Neuron (in vitro differentiated cells): ENCODE measurements around the gene ABCA2.
A peak's percentile ranks its signal among the peaks of the same experiment; 100 is the strongest.

ENCODE experiments used
- H2AFZ ChIP-seq: one replicate; pipeline ENCODE4 v1.6.1; 2013; ENCODE audit warnings: low read depth, mild to moderate bottlenecking, inconsistent platforms, low read length, moderate library complexity
- H3K27me3 ChIP-seq: one replicate; pipeline ENCODE4 v1.6.1; 2013; ENCODE audit warnings: low read length; ENCODE audit not compliant: insufficient read depth
- H3K36me3 ChIP-seq: one replicate; pipeline ENCODE4 v1.6.1; 2013; ENCODE audit warnings: low read length; ENCODE audit not compliant: insufficient read depth
- H3K4me1 ChIP-seq: one replicate; pipeline ENCODE4 v1.6.1; 2013; ENCODE audit warnings: low read length; ENCODE audit not compliant: insufficient read depth
- H3K4me3 ChIP-seq: 2 replicates; pipeline ENCODE4 v1.5.1; 2013; ENCODE audit warnings: mild to moderate bottlenecking, low read length, moderate library complexity
- H3K9me3 ChIP-seq: one replicate; pipeline ENCODE4 v1.6.1; 2013; ENCODE audit warnings: low read length

The ABCA2 gene

DNA sequence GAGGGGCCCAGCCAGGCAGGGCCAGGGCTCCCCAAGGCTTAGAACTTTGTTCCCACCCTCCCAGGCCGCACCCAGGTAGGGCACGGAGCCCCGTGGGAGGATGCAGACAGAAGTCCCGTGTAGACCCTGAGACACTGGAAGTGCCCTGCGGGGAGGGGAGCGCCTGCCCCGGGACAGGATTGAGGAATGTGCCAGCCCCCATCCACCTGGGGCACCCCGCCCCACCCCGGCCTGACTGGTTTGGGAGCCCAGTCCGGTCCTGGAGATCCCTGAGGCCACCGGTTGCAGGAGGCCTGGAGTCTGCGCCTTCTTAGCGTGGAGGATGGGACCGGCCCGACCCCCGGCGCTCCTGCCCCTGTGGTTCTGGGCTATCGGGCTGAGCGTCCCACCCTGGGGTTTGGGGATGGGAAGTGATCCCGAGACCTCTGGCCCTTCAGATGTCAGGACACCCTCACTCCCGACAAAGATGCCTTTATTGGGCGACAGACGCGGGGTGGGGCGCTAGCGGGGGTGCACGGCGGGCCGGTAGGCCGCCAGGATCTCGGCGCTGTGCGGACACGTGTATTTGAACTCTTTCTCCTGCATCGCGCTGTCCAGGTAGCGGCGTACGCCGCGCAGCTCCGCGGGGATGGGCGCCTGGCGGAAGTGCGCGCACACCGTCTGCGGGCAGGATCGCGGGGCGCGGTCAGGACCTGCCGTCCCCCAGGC, 33.7 kb downstream of the ABCA2 start:
- Histone ChIP-seq H3K36me3 (peaks cover 12% of the 10 kb centered on the region), H3K27me3 (no peaks in the 10 kb centered on the region), H2AFZ (no peak overlapping the region), H3K9me3 (no peaks in the 10 kb centered on the region), H3K4me3 (no peak overlapping the region), H3K4me1 (peaks cover 12% of the 10 kb centered on the region)

DNA sequence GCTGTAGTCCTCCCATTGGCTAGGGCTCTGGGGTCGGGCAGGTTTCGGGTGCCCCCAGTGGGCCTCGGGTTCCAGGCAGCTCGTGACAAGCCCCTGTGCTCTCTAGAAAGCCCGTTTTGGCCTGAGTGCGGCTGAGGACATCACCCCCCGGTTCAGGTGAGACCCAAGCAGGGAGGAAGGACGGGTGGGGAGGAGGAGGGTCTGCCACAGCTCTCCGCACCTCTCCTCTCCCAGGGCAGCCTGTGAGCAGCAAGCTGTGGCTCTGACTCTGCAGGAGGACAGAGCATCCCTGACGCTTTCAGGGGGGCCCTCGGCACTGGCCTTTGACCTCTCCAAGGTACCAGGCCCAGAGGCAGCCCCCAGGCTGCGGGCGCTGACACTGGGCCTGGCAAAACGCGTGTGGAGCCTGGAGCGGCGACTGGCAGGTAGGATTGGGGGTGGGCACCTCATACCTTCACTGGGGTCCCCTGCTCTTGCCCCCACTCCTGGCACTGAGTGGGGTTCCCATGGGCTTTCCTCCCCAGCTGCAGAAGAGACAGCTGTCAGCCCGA, 35.1 kb downstream of the ABCA2 start:
- Histone ChIP-seq H3K36me3 (peaks cover 12% of the 10 kb centered on the region), H3K9me3 (no peaks in the 10 kb centered on the region), H3K27me3 (no peaks in the 10 kb centered on the region), H2AFZ (no peak overlapping the region), H3K4me1 (peaks cover 12% of the 10 kb centered on the region), H3K4me3 (peak overlapping the region; percentile 67)

DNA sequence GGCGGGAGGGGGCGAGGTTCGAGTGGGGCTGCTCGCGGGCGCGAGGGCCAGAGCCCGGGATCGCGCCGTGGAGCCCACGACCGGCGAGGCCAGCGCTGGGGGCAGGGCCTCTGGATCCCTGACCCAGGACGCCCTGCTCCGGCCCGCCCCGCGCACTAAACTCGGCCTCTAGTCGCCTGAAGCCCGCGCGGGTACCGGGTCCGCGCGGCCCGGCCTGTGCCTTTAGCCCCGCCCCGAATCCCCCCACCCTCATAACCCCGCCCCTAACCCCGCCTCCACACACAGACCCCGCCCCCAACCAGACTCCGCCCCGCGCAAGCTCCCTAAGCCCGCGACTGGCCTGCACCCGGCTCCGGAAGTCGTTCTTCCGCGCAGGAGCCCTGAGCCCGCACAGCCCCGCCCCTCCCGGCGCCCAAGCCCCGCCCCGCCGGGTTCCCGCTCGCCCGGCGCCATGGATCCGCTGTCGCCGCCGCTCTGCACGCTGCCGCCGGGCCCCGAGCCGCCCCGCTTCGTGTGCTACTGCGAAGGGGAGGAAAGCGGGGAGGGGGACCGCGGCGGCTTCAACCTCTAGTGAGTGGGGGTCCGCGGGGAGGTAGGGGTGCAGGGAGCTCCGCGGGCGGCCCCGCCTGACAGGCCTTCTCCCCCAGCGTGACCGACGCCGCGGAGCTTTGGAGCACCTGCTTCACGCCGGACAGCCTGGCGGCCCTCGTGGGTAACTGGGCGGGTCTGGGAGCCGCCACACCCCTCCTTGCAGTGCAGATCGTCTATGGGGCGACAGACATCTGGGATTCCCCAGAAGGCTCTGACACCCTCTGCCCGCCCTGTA, 35.8 kb downstream of the ABCA2 start, which contains the start of gene PAXX:
Gene PAXX, plus strand, starts transcription at position 430 of the 826 bp plus-strand sequence. Its CDS starts 22 bp downstream, at position 452.
- Histone ChIP-seq H3K4me1 (peaks cover 12% of the 10 kb centered on the region), H3K4me3 (peak within 1 kb of the TSS; percentile 67), H3K27me3 (no peaks in the 10 kb centered on the region), H3K9me3 (no peaks in the 10 kb centered on the region), H2AFZ (peak within 1 kb of the TSS; percentile 42), H3K36me3 (peaks cover 12% of the 10 kb centered on the region)

DNA sequence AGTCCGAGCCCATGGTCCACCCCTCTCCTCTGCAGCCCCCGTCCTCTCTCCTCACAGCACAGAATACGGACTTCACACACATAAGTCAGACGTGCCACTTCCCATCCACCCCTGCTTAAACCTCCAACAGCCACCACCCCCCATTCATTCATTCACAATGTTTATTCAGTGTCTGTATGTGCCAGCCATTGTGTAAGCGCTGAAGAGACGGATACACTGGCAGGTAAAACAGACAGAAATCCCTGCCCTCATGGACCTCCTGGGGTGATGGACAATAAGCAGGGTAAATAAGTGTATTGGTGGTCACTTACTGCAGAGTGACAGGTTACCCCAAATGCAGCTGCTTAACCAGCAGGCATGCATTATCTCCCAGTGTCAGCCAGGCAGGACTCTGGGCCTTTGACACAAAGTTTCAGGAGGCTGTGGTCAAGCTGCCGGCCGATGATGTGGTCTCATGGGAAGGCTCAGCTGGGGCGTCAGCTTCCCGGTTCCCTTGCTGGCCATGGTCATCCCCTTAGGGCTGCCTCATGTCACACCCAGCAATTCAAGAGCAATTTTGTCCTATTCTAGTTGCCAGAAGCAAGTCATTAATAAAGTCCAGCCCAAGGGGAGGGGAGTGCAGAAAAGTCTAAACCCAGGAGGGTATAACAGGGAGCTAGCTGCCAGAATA, 37.7 kb downstream of the ABCA2 start:
- peaks cover 12% of the 10 kb centered on the region for H3K36me3 ChIP-seq
- H3K4me1 ChIP-seq, result peaks cover 12% of the 10 kb centered on the region
- no peak overlapping the region for H2AFZ ChIP-seq
- no peaks in the 10 kb centered on the region for H3K27me3 ChIP-seq
- no peaks in the 10 kb centered on the region for H3K9me3 ChIP-seq
- H3K4me3 ChIP-seq, result no peak overlapping the region

DNA sequence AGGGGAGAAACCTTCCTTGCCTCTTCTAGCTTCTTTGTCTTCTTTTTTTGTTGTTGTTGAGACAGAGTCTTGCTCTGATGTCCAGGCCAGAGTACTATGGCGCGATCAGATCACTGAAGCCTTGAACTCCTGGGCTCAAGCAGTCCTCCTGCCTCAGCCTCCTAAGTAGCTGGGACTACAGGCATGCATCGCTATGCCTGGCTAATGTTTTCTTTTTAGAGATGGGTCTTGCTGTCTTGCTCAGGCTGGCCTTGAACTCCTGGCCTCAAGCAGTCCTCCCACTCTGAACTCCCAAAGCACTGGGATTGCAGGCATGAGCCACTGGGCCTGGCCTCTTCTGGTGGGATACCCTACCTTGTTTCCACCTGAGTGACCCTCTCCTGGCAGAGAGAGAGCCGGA, 39.2 kb downstream of the ABCA2 start:
- no peaks in the 10 kb centered on the region for H3K9me3 ChIP-seq
- H2AFZ ChIP-seq, result no peak overlapping the region
- H3K27me3 ChIP-seq, result peaks cover 4% of the 10 kb centered on the region
- no peak overlapping the region for H3K4me3 ChIP-seq
- H3K4me1 ChIP-seq, result peaks cover 12% of the 10 kb centered on the region
- peaks cover 6% of the 10 kb centered on the region for H3K36me3 ChIP-seq

DNA sequence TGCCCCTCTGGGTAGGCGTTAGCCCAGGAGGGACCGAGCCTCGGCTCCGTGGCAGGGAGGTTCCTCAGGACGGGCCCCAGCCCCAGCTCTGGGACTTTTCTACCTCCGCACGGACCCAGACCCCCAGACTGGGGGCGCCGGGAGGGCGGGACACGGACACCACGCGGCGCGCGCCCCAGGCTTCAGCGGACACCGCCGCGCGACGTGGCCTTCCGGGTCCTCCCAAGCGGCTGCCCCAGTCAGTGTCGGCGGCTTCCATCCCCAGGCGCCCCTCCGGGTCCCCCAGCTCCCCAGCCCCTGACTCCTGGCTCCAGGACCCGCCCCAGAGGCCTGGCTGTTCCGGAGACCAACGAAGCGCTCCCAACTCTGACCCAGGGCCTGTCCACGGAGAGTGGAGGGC, 42.2 kb downstream of the ABCA2 start:
- H3K36me3 ChIP-seq, result no peaks in the 10 kb centered on the region
- no peak overlapping the region for H3K4me3 ChIP-seq
- no peaks in the 10 kb centered on the region for H3K9me3 ChIP-seq
- no peak overlapping the region for H2AFZ ChIP-seq
- peaks cover 5% of the 10 kb centered on the region for H3K4me1 ChIP-seq
- H3K27me3 ChIP-seq, result peaks cover 24% of the 10 kb centered on the region

DNA sequence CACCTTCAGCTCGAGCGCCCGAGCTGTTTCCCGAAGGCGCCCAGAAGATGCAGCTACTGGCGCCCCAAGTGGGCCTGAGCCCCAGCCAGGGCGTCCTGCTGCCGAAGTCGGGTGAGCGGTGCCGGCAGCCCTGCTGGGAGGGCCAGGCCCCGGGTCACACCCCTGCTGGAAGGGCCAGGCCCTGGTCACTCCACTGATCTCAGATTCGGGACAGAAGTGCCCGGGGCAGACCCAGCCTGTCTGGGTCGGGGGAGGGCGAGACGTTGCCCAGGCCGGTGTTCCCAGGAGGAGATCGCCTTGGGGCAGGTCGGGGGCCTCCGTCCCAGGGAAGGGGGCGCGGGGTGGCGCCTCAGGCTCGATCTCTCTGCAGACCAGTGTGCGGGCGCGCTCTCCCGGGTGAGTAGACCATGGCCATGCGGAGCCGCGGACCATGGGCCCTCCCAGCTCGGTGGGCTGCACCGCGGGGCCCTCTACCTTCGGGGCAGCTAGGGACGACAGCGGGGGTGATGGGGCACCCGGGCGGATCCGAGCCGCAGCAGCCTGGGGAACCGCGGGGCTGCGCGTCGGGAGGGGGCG, 42.9 kb downstream of the ABCA2 start:
- peaks cover 24% of the 10 kb centered on the region for H3K27me3 ChIP-seq
- no peaks in the 10 kb centered on the region for H3K36me3 ChIP-seq
- H3K9me3 ChIP-seq, result no peaks in the 10 kb centered on the region
- peaks cover 5% of the 10 kb centered on the region for H3K4me1 ChIP-seq
- H2AFZ ChIP-seq, result no peak overlapping the region
- H3K4me3 ChIP-seq, result no peak overlapping the region

DNA sequence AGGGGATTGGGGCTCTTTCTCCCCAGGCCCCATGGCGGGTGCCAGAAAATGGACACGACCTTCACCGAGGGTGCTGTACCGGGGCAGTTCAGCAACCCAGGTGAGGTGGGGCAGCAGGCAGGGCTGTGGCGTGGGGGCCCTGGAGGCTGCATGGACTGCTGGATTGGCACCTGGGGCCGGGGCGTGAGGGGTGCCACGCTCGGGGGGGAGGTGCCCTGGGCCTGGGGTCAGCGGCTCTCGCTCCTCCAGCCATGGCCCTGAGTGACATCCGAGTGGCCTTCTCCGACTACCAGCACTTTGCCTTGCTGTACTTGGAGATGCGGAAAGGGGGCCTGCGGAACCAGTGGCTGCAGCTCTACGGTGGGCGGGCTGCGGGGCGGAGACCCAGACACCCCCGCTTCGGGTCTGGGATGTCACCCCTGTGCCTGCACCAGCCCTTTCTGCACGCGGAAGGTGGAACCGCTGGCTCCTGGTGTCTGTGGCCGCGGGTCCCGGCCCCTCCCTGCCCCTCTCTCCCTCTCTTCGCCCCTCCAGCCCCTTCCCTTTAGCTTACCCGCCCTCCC, 43.5 kb downstream of the ABCA2 start:
- H2AFZ ChIP-seq, result no peak overlapping the region
- no peaks in the 10 kb centered on the region for H3K9me3 ChIP-seq
- peaks cover under 1% of the 10 kb centered on the region for H3K4me1 ChIP-seq
- H3K4me3 ChIP-seq, result no peak overlapping the region
- H3K36me3 ChIP-seq, result no peaks in the 10 kb centered on the region
- peaks cover 28% of the 10 kb centered on the region for H3K27me3 ChIP-seq

DNA sequence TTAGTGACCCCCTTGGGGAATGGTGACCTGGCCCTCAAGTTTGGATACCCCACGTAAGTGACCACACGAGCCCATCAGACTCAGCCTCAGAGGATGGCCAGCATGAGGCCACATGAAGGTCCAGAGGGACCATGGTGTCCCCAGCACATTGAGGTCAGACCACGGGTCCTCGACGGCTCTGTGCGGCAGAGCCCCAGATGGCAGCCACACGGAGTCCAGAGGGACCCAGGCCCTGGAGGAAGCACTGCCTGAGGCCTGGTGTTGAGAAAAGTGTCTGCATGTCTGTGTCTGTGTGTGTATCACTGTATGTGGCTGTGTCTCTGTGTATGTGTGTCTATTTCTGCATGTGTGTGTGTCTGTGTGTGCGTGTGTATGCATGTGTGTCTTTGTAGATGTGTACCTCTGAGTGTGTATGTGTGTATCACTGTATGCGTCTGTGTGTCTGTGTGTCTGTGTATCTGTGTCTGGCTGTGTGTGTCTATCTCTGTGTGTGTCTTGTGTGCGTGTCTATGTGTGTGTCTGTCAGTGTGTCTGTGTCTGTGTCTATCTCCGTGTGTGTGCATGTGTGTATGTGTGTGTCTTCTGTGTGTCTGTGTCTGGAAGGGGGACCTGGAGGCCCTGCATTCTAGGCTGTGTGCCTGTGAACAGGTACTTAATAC, 44.3 kb downstream of the ABCA2 start:
- H3K4me1 ChIP-seq, result no peaks in the 10 kb centered on the region
- peaks cover 35% of the 10 kb centered on the region for H3K27me3 ChIP-seq
- H3K9me3 ChIP-seq, result no peaks in the 10 kb centered on the region
- H3K36me3 ChIP-seq, result no peaks in the 10 kb centered on the region
- H2AFZ ChIP-seq, result no peak overlapping the region
- H3K4me3 ChIP-seq, result no peak overlapping the region

DNA sequence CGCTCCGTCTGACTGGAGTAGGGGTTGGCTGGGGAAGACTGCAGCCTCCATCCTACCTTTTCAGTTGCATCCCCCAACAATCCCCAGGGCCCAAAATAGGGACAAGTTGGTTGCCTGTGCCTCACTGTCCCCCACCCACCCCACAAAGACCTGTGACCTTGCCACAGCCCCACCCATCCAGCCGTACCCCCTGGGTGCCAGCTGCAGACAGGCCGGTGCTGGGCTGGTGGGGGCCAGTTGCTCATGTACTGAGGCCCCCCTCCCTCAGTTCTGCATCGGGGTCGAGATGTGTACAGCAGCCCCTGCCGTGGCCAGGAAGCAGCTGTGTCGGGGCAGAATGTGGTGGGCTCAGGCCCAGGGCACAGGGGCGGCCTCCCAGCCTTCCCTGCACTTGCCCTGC, 44.9 kb downstream of the ABCA2 start:
- H3K9me3 ChIP-seq, result no peaks in the 10 kb centered on the region
- H3K27me3 ChIP-seq, result peaks cover 35% of the 10 kb centered on the region
- H3K4me1 ChIP-seq, result no peaks in the 10 kb centered on the region
- no peak overlapping the region for H3K4me3 ChIP-seq
- H2AFZ ChIP-seq, result no peak overlapping the region
- no peaks in the 10 kb centered on the region for H3K36me3 ChIP-seq

DNA sequence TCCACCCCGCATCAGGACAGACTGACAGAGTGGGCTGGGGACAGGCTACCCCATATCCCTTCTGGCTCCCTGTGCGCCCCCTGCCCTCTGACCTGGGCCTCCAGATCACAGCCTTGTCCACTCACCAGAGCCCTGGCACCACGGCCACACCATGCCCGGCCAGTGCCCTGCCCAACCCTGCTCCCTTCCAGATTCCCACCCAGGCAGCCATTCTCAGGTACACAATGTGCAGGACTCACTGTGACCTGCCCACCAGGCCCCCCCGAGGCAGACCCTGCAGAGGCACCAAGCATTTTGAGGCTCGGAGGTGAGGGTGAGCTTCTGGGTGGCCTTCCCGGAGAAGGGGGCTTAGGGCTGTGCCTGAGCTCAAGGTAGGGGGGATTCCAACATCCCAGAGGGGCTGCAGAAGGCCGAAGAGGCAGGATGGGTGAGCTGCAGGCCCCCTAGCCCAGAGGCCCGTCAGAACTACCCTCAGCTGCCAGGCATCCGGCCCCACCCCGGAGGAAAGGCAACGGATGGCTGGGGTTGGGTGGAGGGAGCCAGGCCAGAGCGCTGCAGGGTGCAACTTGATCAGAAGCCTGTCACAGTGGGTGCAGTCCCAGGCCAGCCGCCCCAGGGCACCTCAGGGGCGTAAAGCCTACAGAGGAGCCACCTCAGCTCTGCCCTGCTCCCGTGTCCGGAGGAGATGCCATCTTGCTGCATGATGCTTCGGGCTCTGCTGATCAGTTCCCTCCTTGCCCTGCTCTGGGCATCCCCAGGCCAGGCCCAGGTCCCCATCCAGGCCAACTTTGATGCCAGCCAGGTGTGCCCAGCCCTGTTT, 45.6 kb downstream of the ABCA2 start, which contains the start of gene LCNL1:
Gene LCNL1, plus strand, starts transcription at position 762 of the 820 bp plus-strand sequence. CDS start 594 bp downstream, outside the sequence.
- no peaks in the 10 kb centered on the region for H3K4me1 ChIP-seq
- peaks cover 43% of the 10 kb centered on the region for H3K27me3 ChIP-seq
- H3K4me3 ChIP-seq, result no peak within 1 kb of the TSS
- H3K36me3 ChIP-seq, result no peaks in the 10 kb centered on the region
- H2AFZ ChIP-seq, result no peak within 1 kb of the TSS
- no peaks in the 10 kb centered on the region for H3K9me3 ChIP-seq
